Astrocyte of the spinal cord (primary cell): ENCODE data around the gene GRID2.

Experiments
- DNase-seq: peaks from one replicate; pipeline ENCODE4 v3.0.0; 2011; ENCODE audit warnings: low read depth, low spot score
- H3K4me3 ChIP-seq: 2 replicates; pipeline ENCODE4 v1.5.1; 2011; ENCODE audit warnings: low read depth, mild to moderate bottlenecking, low read length, moderate library complexity
- in situ Hi-C: cut with HindIII; loops from 2 replicates; pipeline ENCODE4 v1.10.0; 2017; ENCODE audit warnings: low sequenced_read_pairs
- TF ChIP-seq, protein P1 (sequence below): IDR thresholded peaks from 2 replicates; pipeline ENCODE4 v1.5.1; 2012; ENCODE audit warnings: low read depth, mild to moderate bottlenecking, low read length, inconsistent platforms

GRID2 gene

DNA sequence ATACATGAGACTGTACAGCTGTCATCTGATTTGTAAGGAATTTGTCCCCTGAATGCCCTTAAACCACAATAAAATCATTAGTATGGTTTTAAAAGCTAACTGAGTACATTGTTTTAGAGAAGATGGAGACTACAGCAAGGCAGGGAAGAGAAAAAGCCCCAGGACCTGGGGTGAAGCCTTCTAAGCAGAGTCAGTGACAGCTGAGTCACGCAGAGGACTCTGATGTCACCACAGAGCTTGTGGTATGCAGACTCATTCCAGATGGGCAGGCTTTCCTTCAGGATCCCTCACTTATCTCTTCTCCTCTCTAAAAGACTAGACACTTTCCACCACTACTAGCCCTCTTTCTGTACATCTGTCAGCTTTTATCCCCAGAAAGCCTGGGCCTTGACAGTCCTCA, 1427.7 kb downstream of the GRID2 start:
- TF ChIP-seq, protein P1, sequence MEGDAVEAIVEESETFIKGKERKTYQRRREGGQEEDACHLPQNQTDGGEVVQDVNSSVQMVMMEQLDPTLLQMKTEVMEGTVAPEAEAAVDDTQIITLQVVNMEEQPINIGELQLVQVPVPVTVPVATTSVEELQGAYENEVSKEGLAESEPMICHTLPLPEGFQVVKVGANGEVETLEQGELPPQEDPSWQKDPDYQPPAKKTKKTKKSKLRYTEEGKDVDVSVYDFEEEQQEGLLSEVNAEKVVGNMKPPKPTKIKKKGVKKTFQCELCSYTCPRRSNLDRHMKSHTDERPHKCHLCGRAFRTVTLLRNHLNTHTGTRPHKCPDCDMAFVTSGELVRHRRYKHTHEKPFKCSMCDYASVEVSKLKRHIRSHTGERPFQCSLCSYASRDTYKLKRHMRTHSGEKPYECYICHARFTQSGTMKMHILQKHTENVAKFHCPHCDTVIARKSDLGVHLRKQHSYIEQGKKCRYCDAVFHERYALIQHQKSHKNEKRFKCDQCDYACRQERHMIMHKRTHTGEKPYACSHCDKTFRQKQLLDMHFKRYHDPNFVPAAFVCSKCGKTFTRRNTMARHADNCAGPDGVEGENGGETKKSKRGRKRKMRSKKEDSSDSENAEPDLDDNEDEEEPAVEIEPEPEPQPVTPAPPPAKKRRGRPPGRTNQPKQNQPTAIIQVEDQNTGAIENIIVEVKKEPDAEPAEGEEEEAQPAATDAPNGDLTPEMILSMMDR = no peak
- in situ Hi-C loops = no loop called here
- DNase-seq = no peak
- no peak overlapping the region for H3K4me3 ChIP-seq

DNA sequence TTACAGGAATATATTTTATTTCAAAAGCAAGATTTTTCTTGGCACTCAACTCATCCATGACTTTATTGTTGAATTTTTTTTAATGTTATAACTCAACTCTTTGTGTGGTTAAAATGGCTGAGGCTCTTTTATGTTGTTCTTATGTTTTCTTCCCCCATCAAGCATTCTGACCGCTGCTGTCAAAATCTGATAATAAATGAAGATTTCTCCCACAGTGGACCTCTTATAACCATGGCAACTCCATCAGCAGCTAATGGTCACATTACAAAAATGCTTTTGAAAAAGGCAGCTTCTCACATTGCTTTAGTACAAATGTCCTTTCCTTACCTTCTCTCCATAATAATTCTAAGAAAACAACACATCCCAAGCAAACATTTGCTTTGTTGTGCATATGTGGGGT, 1428.7 kb downstream of the GRID2 start:
- in situ Hi-C loops = no loop called here
- no peak overlapping the region for H3K4me3 ChIP-seq
- TF ChIP-seq, protein P1 = no peak
- DNase-seq = no peak

DNA sequence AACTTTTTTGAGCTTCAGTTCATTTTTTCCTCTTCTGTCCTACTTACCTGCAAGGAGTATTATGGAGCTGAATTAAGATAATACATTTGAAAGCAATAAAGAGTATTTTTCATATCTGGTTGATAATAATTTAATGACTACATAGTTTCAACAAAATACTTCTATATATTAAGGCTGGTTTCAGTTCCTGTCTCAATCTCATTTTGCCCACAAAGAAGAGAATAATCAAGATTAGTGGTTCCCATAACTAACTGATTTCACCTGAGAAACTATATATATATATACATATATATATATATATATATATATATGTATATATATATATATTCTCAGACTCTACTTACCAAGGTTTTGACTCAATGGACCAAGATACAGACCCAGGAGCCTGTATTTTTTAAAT, 1437.1 kb downstream of the GRID2 start:
- in situ Hi-C loops = no loop called here
- TF ChIP-seq, protein P1 = no peak
- no peak for DNase-seq
- no peak overlapping the region for H3K4me3 ChIP-seq

DNA sequence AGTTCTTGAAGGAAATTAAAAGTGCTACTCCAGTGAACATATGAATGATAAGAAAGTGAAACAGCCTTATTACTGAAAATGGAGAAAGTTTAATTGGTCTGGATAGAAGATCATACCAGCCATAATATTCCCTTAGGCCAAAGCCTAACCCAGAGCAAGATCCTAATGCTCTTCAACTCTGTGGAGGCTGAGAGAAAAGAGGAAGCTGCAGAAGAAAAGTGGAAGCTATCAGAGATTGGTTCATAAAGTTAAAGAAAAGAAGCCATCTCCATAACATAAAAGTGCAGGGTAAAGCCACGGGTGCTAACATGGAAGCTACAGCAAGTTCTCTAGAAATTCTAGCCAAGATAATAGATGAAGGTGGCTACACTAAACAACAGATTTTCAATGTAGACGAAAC, 1439.3 kb downstream of the GRID2 start:
- TF ChIP-seq, protein P1 = no peak
- DNase-seq = no peak
- no peak overlapping the region for H3K4me3 ChIP-seq
- in situ Hi-C loops = no loop called here

DNA sequence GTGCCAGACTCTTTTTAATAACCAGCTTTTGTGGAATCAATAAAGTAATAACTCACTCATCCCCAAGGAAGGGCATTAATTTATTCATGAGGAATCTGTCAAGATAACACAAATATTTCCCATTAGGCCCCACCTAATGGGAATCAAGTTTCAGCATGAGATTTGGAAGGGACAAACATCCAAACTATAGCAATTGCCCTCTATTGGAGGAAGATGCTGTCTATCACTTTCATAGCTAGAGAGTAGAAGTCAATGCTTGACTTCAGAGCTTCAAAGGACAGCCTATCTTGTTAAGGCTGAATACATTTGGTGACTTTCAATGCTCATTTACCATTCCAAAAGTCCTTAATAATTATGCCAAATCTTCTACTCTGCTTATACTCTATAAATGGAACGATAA, 1439.9 kb downstream of the GRID2 start:
- in situ Hi-C loops = no loop called here
- DNase-seq = no peak
- TF ChIP-seq, protein P1 = no peak
- H3K4me3 ChIP-seq = no peak overlapping the region

DNA sequence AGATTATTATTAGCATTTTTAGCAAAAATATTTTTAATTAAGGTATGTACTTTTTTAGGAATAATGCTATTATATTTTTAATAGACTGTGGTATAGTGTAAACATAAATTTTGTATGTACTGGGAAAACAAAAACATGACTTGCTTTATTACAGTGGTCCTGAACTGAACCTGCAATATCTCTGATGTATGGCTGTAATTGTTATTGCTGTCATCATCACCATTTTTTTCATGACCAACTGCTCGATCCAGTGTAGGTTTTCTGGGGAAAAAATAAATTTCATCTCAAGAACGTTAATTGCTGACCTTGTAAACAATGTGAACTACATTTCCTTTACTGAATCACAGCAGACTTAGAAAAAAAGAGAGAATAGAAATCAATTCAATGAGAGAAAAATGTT, 1441.2 kb downstream of the GRID2 start:
- TF ChIP-seq, protein P1 = no peak
- in situ Hi-C loops = no loop called here
- H3K4me3 ChIP-seq = no peak overlapping the region
- no peak for DNase-seq

DNA sequence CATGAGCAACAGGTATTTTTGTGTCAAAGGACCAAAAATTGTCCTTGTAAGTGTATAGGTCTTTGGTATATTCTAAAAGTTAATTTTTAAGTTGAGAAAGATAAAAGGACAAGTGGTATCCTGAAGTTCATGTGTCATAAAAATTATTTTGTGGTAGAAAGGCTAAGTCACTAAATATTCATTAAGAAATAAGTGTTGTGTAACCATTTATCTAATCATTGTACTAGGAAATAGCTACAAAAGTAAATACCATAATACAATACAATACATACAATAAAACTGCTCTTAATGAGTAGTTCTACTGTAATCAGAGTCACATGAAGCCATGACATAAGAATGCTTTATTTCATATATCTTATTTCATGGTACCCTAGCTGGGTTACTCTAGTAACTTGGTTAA, 1442.3 kb downstream of the GRID2 start:
- no peak overlapping the region for H3K4me3 ChIP-seq
- TF ChIP-seq, protein P1 = no peak
- in situ Hi-C loops = no loop called here
- no peak for DNase-seq
